GM21723 (cell line): ENCODE results near the gene TBX4.
"Not testable (repeated sequence)": the region's sequence is repeated elsewhere in the genome, so short reads cannot be mapped to it uniquely, and the experiment has no call there.

Experiments used
- ATAC-seq: cut with Tn5 transposase; IDR thresholded peaks from one replicate; pipeline ENCODE4 v1.9.1; 2021; ENCODE audit warnings: mild to moderate bottlenecking, moderate library complexity; ENCODE audit not compliant: unreplicated experiment

The TBX4 gene

GRCh38 chr17:61519754-61520440, 67.7 kb downstream of the TBX4 start:
- no peak for ATAC-seq

DNA sequence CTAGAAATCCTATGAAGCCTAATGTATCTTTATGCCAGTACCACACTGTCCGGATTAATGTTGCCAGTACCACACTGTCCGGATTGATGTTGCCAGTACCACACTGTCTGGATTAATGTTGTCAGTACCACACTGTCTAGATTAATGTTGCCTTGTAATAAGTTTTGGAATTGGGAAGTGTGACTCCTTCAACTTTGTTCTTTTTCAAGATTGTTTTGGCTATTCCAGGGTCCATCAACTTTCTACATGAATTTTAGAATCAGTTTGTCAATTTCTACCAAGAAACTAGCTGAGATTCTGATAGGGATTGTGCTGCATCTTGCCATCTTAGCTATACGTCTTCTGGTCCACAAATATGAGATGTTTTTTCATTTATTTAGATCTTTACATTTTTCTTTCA, 68.7 kb downstream of the TBX4 start:
- ATAC-seq = no peak

GRCh38 chr17:61522088-61522487, 69.9 kb downstream of the TBX4 start:
- ATAC-seq = no peak

GRCh38 chr17:61524319-61524718, 72.1 kb downstream of the TBX4 start:
- no peak for ATAC-seq

DNA sequence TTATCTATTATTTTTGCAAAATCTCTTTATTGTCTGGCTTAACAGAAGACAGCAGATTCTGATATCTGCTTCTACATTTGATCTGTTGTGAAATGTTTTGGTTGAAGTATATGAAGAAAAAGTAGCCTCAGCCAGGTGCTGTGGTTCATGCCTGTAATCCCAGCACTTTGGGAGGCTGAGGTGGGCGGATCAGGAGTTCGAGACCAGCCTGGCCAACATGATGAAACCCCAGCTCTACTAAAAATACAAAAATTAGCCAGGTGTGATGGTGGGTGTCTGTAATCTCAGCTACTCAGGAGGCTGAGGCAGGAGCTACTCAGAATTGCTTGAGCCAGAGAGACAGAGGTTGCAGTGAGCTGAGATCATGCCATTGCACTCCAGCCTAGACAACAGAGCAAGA, 75.2 kb downstream of the TBX4 start:
- ATAC-seq = not testable (repeated sequence)

DNA sequence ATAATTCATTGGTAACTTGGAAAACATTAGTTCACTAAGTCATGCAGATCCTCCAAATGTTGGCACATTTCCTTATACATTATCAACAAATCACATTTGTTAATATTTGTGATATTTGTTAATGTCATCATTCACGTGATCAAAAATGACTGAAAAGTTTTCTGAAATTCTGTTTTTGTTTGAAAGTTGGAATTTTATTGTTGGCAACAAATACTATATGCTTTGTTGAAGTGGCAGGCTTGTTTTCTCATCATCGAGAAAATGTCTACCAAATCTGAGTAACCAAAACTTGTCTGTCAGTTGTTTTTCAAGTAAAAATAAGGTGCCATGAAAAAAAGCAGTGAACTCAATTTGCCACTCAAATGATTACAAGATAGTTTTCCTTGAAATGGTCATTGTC, 75.9 kb downstream of the TBX4 start:
- ATAC-seq = no peak

DNA sequence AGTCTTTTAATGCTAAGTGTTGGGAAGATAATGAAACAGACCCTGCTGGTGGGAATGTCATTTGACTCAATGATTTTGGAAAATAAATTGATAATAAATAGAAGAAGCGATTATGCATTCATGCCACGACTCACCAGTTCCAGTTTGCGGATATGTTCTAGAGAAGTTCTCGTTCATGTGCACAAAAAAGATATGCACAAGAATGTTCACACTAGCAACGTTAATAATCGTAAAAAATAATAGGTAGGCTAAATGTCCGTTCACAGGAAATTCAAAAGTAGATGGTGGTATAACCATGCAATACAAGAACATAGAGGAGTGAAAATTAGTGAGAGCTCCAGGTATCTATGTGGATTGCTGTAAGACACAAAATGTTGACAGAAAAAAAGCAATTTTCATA, 79.0 kb downstream of the TBX4 start:
- no peak for ATAC-seq

DNA sequence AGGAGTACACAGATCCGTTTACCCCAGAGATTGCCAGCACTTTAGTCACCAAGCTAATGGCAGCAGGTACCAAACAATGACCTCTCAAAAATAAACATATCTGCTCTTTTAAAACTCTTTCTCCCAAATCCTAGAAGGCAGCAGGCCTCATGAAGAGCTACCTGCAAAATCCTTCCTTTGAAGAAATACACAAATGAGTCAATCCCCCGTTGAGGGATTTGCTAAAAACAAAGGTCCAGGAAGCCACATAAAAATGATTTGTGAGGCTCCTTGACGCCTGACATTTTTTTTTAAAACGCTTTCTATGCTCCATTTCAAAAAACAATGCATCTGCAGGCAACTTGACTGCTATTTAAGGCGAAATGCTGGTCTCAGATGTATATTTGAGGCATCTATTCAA, 80.6 kb downstream of the TBX4 start:
- no peak for ATAC-seq

- no peak for ATAC-seq
These were observed 81.6 kb downstream of the TBX4 start for GRCh38 chr17:61533797-61534196.

DNA sequence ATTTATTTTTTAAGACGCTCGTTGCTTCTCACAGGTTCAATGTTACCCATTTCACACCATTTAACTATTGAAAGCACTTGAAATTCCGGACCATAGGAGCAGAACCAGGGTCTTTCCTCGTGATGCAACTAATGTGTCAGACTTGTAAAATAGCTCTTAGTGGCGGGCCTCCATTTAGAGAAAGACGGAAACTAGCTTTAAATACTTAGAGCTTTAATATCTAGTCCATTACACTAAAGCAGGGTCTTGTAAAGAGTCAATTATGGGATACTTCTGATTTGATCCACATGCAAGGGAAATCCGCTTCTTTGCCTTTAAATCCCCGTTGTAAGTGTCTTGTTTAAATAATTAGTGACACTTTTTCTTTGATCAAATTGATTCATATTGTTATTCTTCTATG, 82.2 kb downstream of the TBX4 start:
- ATAC-seq = no peak
